MCF 10A (cell line): ENCODE results near the gene BMERB1. TPM values are rescaled to one million over a fixed set of nuclear protein-coding genes. Genes with fewer than 3 reads are reported as not detected.

ENCODE experiments used
- BruUV-seq: library from RNA; stranded (reverse); fragments of 400-500 nt; replicated peaks from 2 replicates; lab custom pipeline; 2021; lab: Mats Ljungman, UMichigan
- CTCF ChIA-PET: fragments of 300-600 bp; sonication (Branson Sonifier 250); formaldehyde crosslinking; extraction: SDS; loops from one replicate; lab custom pipeline; 2021; ENCODE audit warnings: antibody characterized with exemption, inconsistent platforms; lab: Yijun Ruan, JAX
- POLR2A ChIA-PET: fragments of 300-600, 350-650 bp; sonication (Branson Sonifier 250); formaldehyde crosslinking; extraction: SDS; loops from one replicate; lab custom pipeline; 2020; ENCODE audit warnings: antibody characterized with exemption, inconsistent platforms; lab: Yijun Ruan, JAX
- DNase-seq: peaks from one replicate; pipeline ENCODE4 v3.0.0-alpha.2; 2018; ENCODE audit not compliant: unreplicated experiment
- H3K27ac Mint-ChIP-seq: one replicate; pipeline ENCODE4 v1.8.0; 2022; ENCODE audit warnings: mild to moderate bottlenecking, low read depth, mixed read lengths; ENCODE audit not compliant: unreplicated experiment
- H3K27me3 Mint-ChIP-seq: one replicate; pipeline ENCODE4 v1.8.0; 2022; ENCODE audit warnings: mixed read lengths; ENCODE audit not compliant: insufficient read depth, unreplicated experiment
- H3K36me3 Mint-ChIP-seq: one replicate; pipeline ENCODE4 v1.8.0; 2022; ENCODE audit warnings: mild to moderate bottlenecking, moderate library complexity, mixed read lengths; ENCODE audit not compliant: insufficient read depth, unreplicated experiment
- H3K4me1 Mint-ChIP-seq: one replicate; pipeline ENCODE4 v1.8.0; 2022; ENCODE audit warnings: mixed read lengths; ENCODE audit not compliant: insufficient read depth, unreplicated experiment
- H3K4me3 Mint-ChIP-seq: one replicate; pipeline ENCODE4 v1.8.0; 2022; ENCODE audit warnings: mild to moderate bottlenecking, moderate library complexity, mixed read lengths; ENCODE audit not compliant: unreplicated experiment
- H3K9me3 Mint-ChIP-seq: one replicate; pipeline ENCODE4 v1.8.0; 2022; ENCODE audit warnings: mixed read lengths; ENCODE audit not compliant: unreplicated experiment
- CTCF ChIP-seq: fragments of 200-600 bp; IDR thresholded peaks from one replicate; pipeline ENCODE4 v1.8.0; 2022; ENCODE audit warnings: antibody characterized with exemption, mild to moderate bottlenecking; ENCODE audit not compliant: unreplicated experiment
- intact Hi-C: fragments of 100-400 bp; cut with micrococcal nuclease; formaldehyde crosslinking; loops from 2 replicates; pipeline ENCODE4 v1.14.1; 2022
- total RNA-seq: library from RNA; stranded (reverse); gene quantifications from 2 replicates; pipeline ENCODE4 v1.2.3, GENCODE V29; 2022

BMERB1 gene
- total RNA-seq, 1 experiment from 2014 or later = 3.3 TPM

DNA sequence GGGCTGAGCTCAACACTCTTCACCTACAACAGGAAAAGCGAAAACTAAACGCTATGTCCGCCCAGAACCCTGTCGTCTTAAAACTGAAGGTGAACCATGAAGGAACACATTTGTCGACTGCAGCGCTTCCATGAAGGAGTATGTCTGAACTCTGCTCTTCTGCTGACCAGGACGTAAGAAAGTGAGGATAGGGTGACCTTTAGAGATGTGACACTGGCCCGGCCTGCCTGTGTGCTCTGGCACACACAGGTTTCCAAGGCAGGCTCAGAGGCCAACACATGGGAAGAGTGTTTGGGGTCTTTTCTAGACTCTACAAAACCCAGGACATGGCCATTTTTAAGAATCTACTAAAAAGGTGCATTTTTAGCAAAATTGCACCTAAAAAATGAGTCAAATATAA lies 187.5 kb downstream of the BMERB1 start:
- ChIA-PET POLR2A (interaction anchor here (0.6 kb wide), 1 partner anchor 20 kb away, joined by 3 read pairs; no protein-coding TSS in a partner anchor), CTCF (no interaction called here)
- BruUV-seq = no TSS peak
- Mint-ChIP-seq H3K4me3 (no peak overlapping the region), H3K27ac (no peak overlapping the region), H3K36me3 (peaks cover 87% of the 10 kb centered on the region), H3K27me3 (no peaks in the 10 kb centered on the region), H3K4me1 (no peaks in the 10 kb centered on the region), H3K9me3 (no peaks in the 10 kb centered on the region)
- no peak for TF ChIP-seq CTCF
- intact Hi-C loops = no loop called here
- no peak for DNase-seq

DNA sequence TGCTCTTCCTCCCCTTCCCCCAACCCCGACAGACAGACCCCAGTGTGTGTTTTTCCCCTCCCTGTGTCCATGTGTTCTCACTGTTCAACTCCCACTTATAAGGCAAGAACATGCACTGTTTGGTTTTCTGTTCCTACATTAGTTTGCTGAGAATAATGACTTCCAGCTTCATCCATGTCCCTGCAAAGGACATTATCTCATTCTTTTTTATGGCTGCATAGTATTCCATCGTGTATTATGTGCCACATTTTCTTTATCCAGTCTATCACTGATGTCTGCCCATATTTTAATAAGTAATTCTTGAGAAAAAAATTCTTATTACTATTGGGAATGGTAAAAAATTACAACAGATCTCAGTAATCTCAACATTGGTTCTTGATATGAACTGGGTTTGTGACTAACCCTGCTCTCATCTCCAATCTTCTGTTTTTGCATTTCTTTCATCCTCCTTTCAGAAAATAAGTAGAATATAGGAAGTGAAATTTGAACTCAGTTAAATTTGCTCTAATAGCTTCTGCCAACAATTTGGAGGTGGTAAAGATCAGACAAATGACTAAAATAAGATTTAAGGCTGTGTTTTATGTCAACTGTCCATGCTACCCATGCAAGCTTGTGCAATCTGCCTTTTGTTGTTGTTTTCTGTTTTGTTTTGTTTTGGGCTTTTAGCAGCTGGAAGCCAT lies 197.5 kb downstream of the BMERB1 start:
- CTCF ChIA-PET = interaction anchor here (0.6 to 1.4 kb wide), 3 partner anchors 11 to 668 kb away, joined by 3 to 6 read pairs (median 3); no protein-coding TSS in a partner anchor
- Mint-ChIP-seq H3K4me1 (no peaks in the 10 kb centered on the region), H3K36me3 (peaks cover 77% of the 10 kb centered on the region), H3K4me3 (no peak overlapping the region), H3K27ac (no peak overlapping the region), H3K9me3 (no peaks in the 10 kb centered on the region), H3K27me3 (no peaks in the 10 kb centered on the region)
- POLR2A ChIA-PET = interaction anchor here (0.7 to 2.8 kb wide), 2 partner anchors 11 to 36 kb away, joined by 3 to 24 read pairs; partner anchors contain the start of gene MARF1
- no peak for TF ChIP-seq CTCF
- intact Hi-C loops = no loop called here
- DNase-seq = no peak
- BruUV-seq = no TSS peak

GRCh38 chr16:15635926-15636325 lies 201.5 kb downstream of the BMERB1 start:
- intact Hi-C loops = no loop called here
- H3K27me3 Mint-ChIP-seq = no peaks in the 10 kb centered on the region
- no peaks in the 10 kb centered on the region for H3K4me1 Mint-ChIP-seq
- BruUV-seq = no TSS peak
- peaks cover 83% of the 10 kb centered on the region for H3K36me3 Mint-ChIP-seq
- no peak overlapping the region for H3K27ac Mint-ChIP-seq
- H3K4me3 Mint-ChIP-seq = no peak overlapping the region
- ChIA-PET CTCF (interaction anchor here (0.5 to 2.6 kb wide), 4 partner anchors 11 to 211 kb away, joined by 3 to 10 read pairs (median 3); no protein-coding TSS in a partner anchor), POLR2A (interaction anchor here (0.6 to 3.2 kb wide), 4 partner anchors 7 to 36 kb away, joined by 3 to 21 read pairs (median 4); partner anchors contain the start of gene MARF1)
- no peak for TF ChIP-seq CTCF
- no peak for DNase-seq
- no peaks in the 10 kb centered on the region for H3K9me3 Mint-ChIP-seq

DNA sequence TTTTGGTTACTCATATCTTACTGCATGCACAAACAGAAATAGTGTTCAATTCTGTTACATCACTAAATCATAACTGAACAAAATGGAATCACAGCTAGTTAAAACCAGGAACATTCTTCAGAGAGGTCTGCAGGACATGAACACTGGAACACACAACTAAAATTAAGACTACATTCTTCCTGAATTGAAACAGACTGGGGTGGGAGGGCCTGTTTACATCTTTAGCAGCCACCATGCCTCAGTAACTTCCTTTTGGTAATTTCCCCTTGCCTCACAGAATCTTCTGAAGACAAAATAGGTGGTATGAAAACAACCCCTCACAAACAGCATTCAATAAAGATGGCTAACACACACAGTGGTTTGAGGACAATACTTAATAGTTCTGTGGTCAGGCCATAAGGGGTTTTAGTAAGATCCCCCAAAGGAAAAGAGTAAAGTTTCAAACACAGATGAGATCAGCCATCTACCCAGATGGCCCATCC lies 202.0 kb downstream of the BMERB1 start:
- POLR2A ChIA-PET = interaction anchor here (1.2 kb wide), 1 partner anchor 26 kb away, joined by 3 read pairs; no protein-coding TSS in a partner anchor
- CTCF ChIA-PET = interaction anchor here (0.6 to 2.6 kb wide), 2 partner anchors 37 to 68 kb away, joined by 3 to 10 read pairs; no protein-coding TSS in a partner anchor
- no TSS peak for BruUV-seq
- H3K4me1 Mint-ChIP-seq = peaks cover 5% of the 10 kb centered on the region
- TF ChIP-seq CTCF = no peak
- intact Hi-C loops = no loop called here
- H3K4me3 Mint-ChIP-seq = no peak overlapping the region
- H3K27ac Mint-ChIP-seq = no peak overlapping the region
- H3K27me3 Mint-ChIP-seq = no peaks in the 10 kb centered on the region
- no peak for DNase-seq
- H3K36me3 Mint-ChIP-seq = peaks cover 79% of the 10 kb centered on the region
- no peaks in the 10 kb centered on the region for H3K9me3 Mint-ChIP-seq

Other genes starting within 250 kb of the BMERB1 start
- 22.2 and 26.0 TPM in 2 replicates for gene NPIPA5, start 56.3 kb upstream of the BMERB1 start, total RNA-seq
- not detected in 2 replicates for gene MPV17L, start 38.8 kb upstream of the BMERB1 start, total RNA-seq
- gene MARF1, start 208.6 kb downstream of the BMERB1 start, total RNA-seq = 48.1 and 56.2 TPM in 2 replicates
- 121 and 162 TPM in 2 replicates for gene NDE1, start 215.7 kb downstream of the BMERB1 start, total RNA-seq